GM19395 (cell line): ENCODE data around the gene CBX8.
"Not testable (repeated sequence)": the region's sequence is repeated elsewhere in the genome, so short reads cannot be mapped to it uniquely, and the experiment has no call there.

ENCODE experiments used
- ATAC-seq: cut with Tn5 transposase; IDR thresholded peaks from one replicate; pipeline ENCODE4 v1.9.1; 2021; ENCODE audit warnings: mild to moderate bottlenecking, moderate library complexity; ENCODE audit not compliant: unreplicated experiment

Gene CBX8

DNA sequence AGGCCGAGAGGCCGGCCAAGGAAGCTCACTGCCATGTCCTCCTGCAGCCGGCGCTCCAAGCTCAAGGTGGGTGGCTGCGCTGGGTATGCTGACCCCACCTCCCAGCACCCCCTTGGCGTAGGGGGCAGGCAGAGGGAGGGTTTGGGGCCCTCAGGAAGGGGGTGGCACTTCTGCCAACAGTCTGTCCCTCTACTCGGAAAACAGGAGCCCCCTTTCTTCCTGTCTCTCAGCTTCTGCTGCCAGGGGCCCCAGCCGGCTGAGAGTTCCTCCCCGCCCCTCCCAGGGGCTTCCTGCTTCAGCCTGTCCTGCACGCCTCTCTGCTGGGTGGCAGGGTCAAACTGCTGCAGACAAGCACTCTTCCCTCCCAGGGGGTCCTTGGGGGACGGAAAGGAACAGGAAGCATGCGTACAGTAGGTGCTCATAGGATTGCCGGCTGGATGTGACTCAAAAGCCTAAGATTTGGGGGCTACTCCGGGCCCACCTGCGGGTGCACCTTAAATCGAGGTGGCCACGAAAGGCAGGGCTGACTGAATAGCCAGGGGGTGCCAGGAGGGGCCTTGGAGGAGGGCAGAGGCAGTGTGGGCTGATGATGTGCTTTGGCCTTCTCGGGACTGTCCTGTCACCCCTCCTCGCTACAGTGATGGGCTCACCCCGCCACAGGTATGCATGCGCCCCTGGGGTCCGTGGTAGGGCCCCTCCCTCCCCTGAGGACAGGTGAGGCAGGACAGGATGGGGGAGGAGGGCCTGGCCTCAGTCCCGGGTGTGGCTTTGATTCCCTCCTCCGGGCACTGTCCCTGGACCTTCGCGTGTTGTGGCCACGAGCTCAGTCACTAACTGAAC is 14.9 kb downstream of the CBX8 start:
- no peak for ATAC-seq

DNA sequence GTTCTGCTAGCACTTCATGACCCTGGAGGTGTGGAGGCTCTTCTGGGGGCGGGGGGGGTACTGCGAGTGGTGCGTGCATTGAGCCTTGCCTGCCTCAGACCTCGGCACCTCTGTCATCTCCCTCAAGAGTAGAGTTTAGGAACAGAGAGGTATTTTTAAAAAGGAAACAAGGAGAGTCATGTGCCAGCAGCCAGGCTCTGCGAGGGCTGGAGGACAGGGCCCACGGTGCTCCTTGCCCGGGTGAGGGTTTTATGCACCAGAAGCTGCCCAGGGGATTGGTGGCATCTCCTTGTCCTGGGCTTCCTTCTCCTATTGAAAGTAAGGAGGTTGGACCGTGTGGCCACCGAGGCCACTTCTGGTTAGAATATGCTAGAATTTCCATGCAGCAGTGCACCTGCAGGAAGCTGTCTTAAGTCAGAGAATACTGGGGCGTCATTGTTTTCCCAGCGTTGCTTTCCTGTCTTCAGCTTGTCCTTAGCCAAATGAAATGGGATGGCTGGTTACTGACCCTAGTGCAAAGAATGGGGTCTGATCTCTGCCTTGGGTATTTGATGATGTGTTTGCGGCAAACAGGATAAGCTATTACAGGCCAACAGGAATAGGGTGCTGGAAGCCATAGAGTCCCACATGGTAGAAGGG is 15.7 kb downstream of the CBX8 start:
- no peak for ATAC-seq

DNA sequence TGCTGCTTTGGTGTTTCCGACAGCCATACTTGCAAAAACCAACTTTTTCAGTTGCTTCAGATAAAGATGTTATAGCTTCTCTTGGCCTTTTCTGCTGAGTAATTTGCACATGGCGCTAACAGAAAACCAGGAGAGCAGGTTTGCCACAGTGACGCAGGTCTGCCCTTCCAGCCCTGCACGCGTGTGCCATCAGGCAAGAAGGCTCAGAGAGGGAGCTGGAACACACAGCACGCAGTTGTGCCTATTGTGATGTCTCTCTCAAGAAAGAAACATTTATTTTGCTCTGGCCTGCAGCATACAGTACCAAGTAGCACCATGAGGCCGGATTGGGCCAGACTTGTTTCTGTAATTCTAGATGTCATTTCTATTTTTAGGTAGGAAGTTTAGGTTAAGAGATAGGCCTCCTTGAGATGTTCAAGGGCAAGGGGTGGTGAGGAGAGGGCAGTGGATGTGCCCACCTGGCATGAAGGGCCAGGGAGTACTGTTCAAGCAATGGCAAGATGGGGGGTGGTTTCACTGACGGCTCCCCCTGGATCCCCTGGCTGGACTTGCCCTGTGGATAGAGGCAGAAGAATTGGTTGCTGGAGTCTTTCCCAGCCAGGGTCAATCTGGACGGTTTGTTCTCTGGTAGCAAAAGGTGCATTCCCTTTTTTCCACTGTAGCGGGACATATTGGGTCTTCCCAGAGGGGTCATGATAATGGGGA is 17.1 kb downstream of the CBX8 start:
- ATAC-seq, result no peak

DNA sequence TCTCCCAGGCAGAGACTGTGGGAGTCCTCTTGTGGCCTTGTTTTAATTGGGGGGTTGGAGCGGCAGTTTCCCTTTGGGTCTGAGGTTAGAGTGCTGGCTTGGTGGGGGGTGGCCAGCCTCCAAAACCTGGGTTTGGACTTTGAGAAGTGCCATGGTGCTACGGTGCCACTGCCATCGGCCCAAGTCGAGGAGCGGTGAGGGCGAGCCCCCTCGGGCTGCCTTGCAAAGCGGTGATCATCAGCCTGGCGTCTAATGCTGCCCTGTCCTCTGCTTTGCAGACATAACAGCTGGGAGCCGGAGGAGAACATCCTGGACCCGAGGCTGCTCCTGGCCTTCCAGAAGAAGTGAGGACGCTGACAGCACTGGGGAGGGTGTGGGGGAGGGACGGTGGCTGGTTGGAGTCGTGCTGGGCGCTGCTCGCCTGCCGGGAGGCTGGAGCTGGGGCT is 17.8 kb downstream of the CBX8 start:
- no peak for ATAC-seq

DNA sequence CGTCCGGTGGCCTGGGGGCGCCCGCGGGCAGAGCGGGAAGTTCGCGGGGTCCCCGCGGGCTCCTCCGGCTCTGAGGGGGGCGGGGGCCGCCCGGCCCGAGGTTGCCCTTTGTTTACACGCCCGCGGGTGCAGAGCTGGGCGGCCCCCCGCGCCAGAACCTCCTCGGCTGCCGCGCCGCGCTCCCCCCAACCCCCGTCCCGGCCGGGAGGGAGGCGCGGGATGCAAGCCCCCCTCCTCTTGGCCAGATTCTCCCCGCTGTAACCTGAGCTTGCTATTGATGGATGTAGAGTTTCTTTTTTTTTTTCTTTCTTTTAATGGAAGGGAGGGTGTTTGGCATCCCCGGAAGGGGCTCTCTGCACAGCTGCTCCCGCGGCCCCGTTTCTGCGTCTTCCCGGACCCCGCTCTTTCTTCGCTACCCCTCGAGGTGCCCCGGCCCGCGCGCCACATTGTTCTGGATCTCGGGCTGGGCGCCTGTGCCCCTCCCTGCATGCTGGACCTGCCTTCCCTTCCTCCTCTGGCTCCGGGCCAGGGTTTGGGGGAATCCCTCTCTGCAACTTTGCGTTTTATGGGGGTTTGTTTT is 18.3 kb downstream of the CBX8 start:
- ATAC-seq, result no peak

DNA sequence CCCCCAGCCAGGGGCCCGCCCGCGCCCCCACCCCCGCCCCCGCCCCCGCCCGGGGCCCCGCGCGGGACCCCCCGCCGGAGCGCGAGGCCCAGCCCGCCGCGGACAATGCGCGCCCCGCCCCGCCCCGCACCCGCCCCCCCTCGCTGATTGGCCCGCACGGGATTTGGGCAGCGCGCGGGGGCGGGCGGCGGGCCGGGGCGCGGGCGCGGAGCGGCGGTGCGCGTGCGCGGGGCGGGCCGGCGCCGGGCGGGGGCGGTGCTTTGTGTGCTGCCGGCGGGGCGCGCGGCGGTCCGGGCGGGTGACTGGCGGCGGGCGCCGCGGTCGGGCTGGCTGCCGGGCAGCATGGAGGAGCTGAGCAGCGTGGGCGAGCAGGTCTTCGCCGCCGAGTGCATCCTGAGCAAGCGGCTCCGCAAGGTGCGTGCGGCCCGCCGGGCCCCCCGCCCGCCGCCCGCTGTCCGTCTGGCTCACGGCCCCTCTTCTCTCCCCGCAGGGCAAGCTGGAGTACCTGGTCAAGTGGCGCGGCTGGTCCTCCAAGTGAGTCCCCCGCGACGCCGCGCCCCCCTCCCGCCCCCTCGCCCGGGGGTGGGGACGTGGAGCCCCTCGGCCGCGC is 18.9 kb downstream of the CBX8 start, which contains the start of gene CBX2:
Gene CBX2, plus strand, starts transcription at position 255 of the 610 bp plus-strand sequence. Its CDS starts 88 bp downstream, at position 343.
- peak; percentile 45 for ATAC-seq

DNA sequence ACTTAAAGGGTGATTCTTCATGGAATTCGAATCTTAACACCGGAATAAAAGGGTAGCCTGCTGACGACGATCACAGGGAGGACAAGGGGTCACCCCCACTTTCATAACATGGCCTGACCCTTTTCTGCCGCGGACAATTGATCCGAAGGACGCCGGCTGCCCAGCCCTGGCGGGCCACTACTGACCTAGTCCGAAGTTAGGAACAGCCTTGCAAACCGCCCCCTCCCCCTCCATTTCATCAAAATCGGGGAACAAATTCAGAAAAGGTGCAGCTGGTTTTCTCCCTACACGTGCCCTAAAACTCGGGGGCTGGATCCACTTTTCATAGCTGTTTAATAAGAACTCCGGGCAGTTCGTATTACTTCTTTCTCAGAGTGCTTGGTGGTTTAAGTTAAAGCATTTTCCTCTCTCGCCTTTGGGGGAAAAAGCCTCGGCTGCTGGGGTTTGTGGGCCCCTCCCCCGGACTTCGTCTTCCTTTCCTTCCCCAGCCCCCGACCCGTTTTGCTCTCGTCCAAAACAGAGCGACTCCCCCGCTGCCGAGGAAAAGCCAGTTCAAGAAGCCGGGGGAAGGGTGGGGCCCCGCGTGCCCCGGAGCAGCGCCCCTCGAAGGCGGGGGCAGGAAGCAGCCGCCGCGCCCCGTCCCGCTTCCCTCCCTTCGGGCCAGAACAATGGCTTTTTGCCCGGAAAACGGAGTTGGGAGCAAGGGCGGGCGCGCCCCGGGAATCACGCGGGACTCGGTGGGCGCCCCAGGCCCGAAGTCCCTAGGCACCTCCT is 19.6 kb downstream of the CBX8 start:
- no peak for ATAC-seq

DNA sequence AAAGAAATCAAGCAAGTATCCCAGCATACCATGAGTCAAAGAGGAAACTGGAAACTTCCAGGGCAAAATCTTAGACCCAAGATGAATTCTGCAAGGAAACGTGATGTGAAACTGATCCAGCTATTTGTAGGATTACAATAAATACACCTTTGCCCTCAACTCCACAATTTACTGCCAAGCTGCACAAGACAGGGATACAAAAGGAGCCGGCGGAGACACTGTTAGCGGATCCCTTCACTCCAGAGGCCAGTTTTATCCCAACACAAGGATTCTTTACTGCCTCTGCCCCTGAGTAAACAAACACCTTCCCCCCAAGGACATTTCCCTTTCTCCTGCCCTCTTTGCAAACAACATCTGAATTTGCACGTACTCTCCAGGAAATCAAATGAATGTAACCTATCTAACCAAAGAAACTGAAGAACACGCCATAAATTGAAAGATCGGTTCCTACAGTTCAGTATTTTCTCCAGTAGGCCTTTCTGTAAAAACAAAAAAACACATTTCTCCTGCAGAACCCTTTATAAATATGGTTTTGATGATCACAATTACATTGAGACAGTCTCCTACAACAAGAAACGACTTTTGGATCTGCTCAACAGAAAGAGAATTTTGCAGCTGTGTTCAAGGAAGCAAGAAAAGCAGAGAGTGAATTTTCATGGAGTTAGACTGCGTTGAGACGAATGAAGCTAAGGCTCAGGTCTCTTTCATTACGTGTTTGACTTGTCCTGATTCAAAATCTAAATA is 20.3 kb downstream of the CBX8 start:
- no peak for ATAC-seq

DNA sequence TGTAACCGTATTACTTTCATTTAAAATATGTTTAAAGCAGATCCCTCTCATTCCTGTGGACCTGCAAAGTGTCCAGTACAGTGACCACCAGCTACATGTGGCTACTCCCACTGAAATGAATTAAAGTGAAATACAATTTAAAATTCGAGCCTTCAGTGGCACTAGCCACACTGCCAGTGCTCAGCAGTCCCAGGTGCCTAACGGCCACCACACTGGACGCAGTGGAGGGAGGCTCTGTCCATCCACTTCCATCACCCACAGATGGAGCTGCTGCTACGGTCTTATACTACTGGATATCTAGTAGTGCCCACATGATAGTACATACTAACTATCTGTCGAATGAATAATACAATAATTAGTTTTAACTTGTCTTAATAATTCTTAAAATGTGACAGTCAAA is 21.2 kb downstream of the CBX8 start:
- no peak for ATAC-seq

DNA sequence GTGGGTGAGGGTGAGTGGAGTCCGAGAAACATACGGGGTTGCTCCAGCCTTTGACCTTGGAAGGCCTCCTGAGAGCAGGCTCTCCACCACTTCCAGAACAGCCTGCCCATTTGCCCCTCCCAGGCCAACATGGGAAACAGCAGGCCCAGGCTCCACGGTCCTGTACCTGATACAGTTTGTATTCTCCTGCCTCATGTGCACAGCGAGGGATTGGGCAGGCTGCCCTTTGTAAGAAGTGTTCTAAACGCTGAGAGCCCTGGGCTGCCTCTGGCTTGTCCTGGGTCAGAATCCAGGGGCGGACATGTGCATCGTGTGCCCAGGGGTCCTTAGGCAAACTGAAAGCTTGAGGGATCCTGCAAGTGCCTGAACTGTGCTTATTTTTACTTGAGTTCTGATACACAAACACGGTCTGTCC is 22.3 kb downstream of the CBX8 start:
- no peak for ATAC-seq

DNA sequence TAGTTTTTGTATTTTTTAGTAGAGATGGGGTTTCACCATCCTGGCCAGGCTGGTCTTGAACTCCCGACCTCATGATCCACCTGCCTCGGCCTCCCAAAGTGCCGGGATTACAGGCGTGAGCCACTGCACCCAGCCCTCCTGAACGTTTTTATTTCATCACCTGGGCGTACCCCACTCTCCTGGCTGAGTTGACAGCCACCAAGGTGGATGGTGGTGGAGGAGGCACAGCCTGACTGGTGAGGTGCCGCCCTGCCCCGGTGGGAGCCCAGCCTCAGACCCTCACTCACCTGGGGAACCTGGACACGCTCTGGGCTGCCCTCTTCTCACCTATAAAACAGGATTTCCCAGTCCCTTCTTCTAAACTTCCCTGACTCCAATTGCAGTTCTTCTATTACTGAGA is 24.2 kb downstream of the CBX8 start:
- ATAC-seq, result not testable (repeated sequence)

DNA sequence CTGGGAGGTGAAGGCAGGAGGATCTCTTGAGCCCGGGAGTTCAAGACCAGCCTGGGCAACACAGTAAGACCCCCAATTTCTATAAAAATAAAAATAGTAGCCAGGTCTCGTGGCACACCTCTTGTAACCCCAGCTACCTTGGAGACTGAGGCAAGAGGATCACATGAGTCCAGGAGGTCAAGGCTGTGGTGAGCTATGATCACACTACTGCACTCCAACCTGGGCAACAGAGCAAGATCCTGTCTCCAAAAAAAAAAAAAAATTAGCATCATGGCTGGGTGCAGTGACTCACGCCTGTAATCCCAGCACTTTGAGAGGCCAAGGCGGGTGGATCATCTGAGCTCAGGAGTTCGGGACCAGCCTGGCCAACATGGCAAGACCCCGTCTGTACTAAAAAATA is 25.6 kb downstream of the CBX8 start:
- no peak for ATAC-seq

DNA sequence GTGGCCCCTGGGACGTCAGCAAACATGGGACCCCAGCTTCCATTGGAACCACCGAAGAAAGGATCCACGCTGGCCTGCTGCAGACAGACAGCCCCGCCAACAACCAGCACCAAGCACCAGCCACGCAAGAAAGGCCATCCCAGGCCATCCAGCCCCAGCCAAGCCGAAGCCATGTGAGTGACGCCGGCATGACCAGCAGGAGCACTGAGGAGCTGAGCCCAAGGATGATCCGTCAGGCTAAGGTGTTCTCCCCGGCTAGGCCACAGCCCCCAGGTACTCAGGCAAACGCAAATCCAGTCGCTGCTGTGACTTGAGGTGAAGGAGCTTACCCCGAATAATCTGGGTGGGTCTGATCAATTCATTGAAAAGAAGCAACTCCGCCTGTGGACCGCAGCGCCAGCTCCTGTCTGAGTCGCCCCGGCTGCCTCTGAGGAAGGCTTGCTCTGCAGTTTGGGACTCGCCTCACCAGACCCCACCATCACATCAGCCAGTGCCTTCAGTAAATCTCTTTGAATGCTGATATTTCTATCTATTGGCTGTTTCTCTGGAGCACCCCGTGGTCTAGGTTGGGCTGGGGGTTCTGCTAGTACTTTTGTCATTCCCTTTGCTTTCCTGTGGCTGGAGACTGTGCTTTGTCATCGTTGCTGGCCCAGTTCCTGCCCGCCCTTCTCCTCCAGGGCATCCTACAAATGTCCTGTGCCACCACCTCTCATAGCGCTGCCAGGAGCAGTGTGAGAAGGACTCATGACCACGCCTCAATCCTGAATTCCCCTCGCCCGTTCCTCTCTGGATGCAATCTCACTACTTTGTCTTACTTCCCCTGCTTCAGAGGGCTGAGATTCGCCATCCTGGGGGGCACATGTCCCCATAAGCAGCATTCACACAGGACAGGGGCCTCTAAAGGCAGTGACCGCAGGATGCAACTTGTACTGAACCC is 27.0 kb downstream of the CBX8 start:
- no peak for ATAC-seq

DNA sequence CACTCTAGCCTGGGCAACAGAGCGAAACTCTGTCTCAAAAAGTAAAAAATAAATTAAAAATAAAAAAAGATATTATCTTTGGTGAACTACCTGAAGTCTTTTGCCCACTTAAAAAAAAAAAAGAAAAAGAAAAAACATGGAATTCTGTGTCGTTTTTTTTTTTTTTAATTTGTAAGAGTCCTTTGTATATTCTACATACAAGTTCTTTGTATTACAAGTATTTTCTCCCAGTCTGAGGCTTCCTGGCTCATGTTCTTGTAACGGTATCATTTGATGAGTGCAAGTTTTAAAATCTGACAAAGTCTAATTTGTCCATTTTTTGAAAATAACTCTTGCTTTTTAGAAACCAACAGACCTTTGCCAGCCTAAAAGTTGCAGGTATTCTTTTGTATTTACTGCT is 31.2 kb downstream of the CBX8 start:
- ATAC-seq, result no peak

DNA sequence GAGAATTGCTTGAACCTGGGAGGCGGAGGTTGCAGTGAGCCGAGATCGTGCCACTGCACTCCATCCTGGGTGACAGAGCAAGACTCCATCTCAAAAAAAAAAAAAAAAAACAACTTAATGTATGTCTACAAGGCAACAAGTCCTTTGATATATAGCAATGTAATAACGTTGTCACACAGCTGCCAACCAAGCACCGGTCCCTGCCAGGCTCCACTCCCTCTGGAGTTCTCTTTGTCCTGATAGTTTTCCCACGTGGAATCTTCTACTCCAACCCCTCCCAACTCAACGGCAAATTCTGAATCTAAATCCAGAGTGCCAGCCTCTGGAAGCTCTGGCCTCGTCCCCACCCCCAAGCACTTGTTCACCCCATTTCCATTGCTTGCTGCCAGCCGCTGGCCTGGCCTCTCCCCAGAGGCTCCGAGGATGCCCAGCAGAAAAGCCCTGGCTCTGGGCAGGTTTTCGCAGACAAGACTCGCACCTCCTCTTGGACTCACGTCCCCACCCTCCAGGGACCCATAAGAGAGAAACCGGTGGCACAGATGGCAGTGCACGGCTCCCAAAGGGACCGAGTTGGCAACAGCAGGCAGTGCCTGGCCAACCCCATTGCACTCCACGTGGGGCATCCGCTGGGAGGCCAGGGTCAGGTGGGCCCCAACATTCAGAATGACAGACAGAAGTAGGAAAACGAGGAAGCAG is 34.8 kb downstream of the CBX8 start:
- no peak for ATAC-seq

DNA sequence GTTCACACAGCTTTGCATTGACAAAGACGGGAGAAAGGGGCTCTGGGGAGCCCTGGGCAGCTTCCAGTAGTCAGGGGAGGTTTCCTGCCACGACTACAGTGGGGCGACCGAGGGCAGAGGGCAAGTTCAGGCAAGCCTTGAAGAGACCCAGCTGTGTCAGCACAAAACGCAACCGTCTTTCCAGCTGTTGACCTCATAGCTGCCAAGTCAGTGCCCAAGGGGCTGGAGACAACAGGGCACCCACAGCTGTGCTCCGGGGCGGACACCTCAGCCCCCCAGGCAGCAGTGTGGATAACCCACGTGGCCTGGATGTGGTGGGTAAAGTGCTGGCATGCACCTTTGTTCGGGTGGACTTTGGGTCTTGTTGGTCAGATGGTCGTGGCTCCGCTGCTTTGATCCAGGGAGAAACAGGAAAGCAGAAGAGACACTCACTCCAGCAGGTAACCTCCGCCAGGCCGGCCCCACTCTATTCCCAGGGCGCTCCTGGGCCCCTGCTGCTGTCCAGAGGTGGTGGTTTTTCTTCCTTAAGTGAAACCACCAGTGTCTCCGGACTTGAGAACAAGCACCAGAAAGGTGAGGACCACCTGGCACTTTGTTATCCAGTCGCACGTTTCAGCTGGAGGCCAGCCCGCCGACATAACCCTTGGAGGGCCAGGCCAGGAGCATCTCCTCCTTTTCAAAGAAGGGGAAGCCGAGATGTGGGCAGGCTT is 36.5 kb downstream of the CBX8 start:
- ATAC-seq, result no peak

DNA sequence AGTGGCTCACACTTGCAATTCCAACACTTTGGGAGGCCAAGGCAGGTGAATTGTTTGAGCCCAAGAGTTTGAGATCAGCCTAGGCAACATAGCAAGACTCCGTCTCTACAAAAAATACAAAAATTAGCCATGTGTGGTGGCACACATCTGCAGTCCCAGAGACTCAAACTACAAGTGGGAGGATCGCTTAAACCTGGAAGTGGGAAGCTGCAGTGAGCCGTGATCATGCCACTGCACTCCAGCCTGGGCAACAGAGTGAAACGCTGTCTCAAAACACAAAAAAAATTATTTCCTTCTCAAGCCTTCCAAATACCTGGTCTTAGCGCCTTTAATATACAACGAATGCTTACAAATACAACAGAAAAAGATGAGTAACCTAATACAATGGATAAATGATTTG is 38.6 kb downstream of the CBX8 start:
- ATAC-seq, result no peak
